Spinal cord (tissue), 10 donors: ENCODE measurements around the gene ZNF556. TPM values are rescaled to one million over a fixed set of nuclear protein-coding genes. Genes with fewer than 3 reads are reported as not detected.

ENCODE experiments used
- DNase-seq, 6 donors: peaks; one replicate each; pipeline versions ENCODE4 v3.0.0 to v3.0.0-alpha.2; 2013 to 2015; ENCODE audit warnings: low spot score in 6 of 6, low read depth in 4 of 6
- H3K27ac ChIP-seq: one replicate; pipeline ENCODE4 v1.5.1; 2013; ENCODE audit warnings: low read depth, low read length, control low read depth
- H3K27me3 ChIP-seq: one replicate; pipeline ENCODE4 v1.6.1; 2013; ENCODE audit warnings: low read length; ENCODE audit not compliant: control insufficient read depth, insufficient read depth
- H3K36me3 ChIP-seq: one replicate; pipeline ENCODE4 v1.6.1; 2013; ENCODE audit warnings: low read length; ENCODE audit not compliant: control insufficient read depth, insufficient read depth
- H3K4me1 ChIP-seq: one replicate; pipeline ENCODE4 v1.6.1; 2013; ENCODE audit warnings: low read length; ENCODE audit not compliant: control insufficient read depth, insufficient read depth
- H3K4me3 ChIP-seq: one replicate; pipeline ENCODE4 v1.5.1; 2013; ENCODE audit warnings: low read depth, low read length, control low read depth
- H3K9me3 ChIP-seq: one replicate; pipeline ENCODE4 v1.6.1; 2013; ENCODE audit warnings: low read length; ENCODE audit not compliant: control insufficient read depth, insufficient read depth
- WGBS: methylation state at CpG from one replicate; pipeline ENCODE4 v1.1.5; 2013; ENCODE audit warnings: missing lambda C conversion rate; ENCODE audit not compliant: insufficient coverage; 5-methylcytosine and 5-hydroxymethylcytosine counted together
- polyA plus RNA-seq, 2 donors: library from polyadenylated mRNA; unstranded; fragments of 120-200 nt; gene quantifications; one replicate each; pipeline ENCODE4 v1.2.1, GENCODE V29; 2013; ENCODE audit not compliant: insufficient read length in 2 of 2
- total RNA-seq, 2 donors: library from RNA; depleted of rRNA in 1 of 2; stranded (reverse); fragments of 120-200 nt in 1 of 2; fragments of >200 nt in 1 of 2; gene quantifications; one replicate each; pipeline versions ENCODE4 v1.2.3 to v1.2.4, GENCODE V29; 2013 to 2014
- donor health status: healthy.

The ZNF556 gene
- total and polyA plus RNA-seq, 4 donors = 0.06 to 0.59 (median 0.30) TPM

DNA sequence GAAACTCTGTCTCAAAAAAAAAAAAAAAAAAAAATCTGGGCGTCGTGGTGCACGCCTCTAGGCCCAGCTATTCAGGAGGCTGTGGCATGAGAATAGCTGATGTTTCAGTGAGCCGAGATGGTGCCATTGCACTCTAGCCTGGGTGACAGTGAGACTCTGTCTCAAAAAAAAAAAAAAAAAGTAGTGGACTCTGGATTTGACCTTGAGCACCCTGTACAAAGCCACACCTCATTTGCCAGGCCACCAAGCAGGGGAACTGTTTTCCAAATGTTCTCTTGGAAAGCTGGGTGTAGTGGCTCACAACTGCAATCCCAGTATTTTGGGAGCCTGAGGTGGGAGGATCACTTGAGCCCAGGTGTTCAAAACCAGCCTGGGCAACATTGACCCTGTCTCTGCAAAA lies 29.7 kb upstream of the ZNF556 start:
- DNase-seq = no peak
- Histone ChIP-seq H3K4me1 (peaks cover 11% of the 10 kb centered on the region), H3K36me3 (peaks cover 45% of the 10 kb centered on the region), H3K27me3 (no peaks in the 10 kb centered on the region), H3K9me3 (peaks cover 29% of the 10 kb centered on the region), H3K4me3 (no peak overlapping the region), H3K27ac (no peak overlapping the region)
- WGBS = 93% methylated on average over 3 of the region's 4 CpGs

DNA sequence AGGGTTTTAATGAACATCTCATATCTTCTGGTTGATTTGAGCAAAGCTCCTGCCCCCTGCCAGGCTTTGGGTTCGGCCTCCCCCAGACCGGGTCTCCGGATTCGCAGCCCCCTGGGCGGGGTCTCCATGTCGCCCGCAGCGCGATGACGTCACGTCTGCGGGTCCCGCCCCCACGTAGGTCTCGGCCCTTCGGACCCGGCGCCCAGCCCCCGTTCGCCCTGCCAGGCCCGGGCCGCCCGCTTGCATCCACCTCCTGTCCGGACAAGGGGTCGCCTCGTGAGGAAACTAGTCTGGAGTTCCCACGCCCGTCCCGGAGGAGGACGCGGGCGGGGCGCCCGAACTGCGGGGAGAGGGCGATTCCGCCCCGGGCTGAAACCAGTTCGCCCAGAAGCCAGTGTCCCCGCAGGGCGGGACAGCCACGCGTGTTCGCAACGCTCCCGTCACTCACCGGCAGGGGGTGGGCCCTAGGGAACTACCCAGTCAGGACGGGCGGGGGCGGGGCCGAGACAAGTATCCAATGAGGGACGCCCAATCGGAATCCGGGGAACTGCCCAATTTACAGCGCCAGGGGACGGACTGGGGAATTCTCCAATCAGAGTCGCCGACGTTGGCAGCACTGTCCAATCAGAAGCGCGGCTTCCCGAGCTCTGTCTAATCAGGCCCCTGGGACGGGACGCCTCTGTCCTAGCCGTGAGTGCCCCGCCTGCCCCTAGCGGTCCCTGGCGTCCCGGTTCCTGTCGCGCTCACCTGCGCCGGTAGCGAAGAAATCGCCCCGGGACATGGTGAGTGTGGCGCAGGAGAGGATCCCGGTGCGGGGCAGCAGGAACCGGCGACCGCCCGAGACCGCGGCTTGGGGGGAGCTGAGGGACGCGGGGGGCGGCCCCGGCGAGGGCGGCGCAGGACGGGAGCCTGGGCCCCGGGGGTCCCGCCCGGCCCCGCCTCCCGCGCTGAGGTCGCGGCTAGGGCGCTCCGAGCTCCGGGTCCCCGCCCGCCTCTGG lies 26.0 kb upstream of the ZNF556 start, which contains the start of gene ZNF555:
Gene ZNF555, plus strand, starts transcription at position 682 of the 998 bp plus-strand sequence. Its CDS starts 98 bp downstream, at position 780.
- H3K9me3 ChIP-seq = peaks cover 1% of the 10 kb centered on the region
- H3K27ac ChIP-seq = peak within 1 kb of the TSS; percentile 96
- no peaks in the 10 kb centered on the region for H3K27me3 ChIP-seq
- DNase-seq = peak; percentile 98 to 100 (median 99)
- WGBS = under 1% methylated on average over 106 of the region's 106 CpGs
- peak within 1 kb of the TSS; percentile 73 for H3K4me3 ChIP-seq
- H3K4me1 ChIP-seq = peaks cover 15% of the 10 kb centered on the region
- peaks cover 11% of the 10 kb centered on the region for H3K36me3 ChIP-seq

DNA sequence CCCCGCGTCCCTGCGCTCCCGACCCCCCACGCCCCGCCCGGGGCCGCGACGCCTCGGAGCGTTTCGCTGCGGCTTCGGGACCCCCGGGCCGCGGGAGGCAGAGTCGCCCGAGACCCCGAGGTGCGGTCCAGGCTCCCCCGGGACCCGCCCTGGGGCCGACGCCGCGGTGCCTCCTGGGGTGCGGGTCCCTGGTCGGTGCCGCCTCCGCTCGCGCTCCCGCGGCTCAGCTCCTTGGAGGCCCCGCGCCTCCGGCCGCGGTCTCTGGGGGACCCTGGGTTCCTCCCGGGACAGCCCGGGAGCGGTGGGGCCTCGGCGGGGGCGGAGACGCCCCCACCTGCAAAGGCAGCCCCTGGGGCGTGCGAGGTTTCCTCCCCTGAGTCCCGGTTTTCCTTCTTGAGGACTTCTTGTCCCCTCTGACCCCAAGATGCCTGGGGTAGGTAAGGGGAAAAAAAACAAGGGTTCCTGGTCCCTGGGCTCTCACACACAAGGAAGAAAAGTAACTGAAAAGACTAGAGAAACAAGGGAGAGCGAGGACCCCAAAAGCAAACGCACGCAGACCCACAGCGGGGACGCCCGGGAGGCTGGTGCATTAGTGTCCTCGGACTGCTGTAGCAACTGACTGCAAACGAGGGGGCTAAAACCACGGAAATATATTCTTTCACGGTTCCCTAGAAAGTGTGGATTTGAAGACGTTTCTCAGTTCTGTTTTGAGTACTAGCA lies 25.1 kb upstream of the ZNF556 start:
- WGBS = 2% methylated on average over 58 of the region's 62 CpGs
- no peak overlapping the region for H3K27ac ChIP-seq
- peaks cover 7% of the 10 kb centered on the region for H3K36me3 ChIP-seq
- peak overlapping the region; percentile 73 for H3K4me3 ChIP-seq
- H3K4me1 ChIP-seq = peaks cover 15% of the 10 kb centered on the region
- peak in 1 of 6 donors; percentile 10 for DNase-seq
- peaks cover 1% of the 10 kb centered on the region for H3K9me3 ChIP-seq
- no peaks in the 10 kb centered on the region for H3K27me3 ChIP-seq

DNA sequence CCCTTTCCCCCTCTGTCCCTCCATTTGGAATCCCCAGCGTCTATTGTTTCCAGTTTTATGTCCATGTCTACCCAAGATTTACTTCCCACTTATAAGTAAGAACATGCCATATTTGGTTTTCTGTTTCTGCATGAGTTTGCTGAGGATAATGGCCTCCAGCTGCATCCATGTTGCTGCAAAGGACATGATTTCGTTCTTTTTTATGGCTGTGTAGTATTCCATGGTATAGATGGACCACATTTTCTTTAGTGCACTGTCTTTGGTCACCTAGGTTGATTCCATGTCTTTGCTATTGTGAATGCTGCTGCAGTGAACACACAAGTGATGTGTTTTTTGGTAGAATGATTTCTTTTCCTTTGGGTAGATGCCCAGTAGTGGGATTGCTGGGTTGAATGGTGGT lies 22.0 kb upstream of the ZNF556 start:
- WGBS = 71% methylated on average over 1 of the region's 2 CpGs
- H3K4me1 ChIP-seq = peaks cover 14% of the 10 kb centered on the region
- no peak overlapping the region for H3K4me3 ChIP-seq
- peaks cover 4% of the 10 kb centered on the region for H3K9me3 ChIP-seq
- no peak overlapping the region for H3K27ac ChIP-seq
- DNase-seq = no peak
- H3K27me3 ChIP-seq = no peaks in the 10 kb centered on the region
- peaks cover 3% of the 10 kb centered on the region for H3K36me3 ChIP-seq

DNA sequence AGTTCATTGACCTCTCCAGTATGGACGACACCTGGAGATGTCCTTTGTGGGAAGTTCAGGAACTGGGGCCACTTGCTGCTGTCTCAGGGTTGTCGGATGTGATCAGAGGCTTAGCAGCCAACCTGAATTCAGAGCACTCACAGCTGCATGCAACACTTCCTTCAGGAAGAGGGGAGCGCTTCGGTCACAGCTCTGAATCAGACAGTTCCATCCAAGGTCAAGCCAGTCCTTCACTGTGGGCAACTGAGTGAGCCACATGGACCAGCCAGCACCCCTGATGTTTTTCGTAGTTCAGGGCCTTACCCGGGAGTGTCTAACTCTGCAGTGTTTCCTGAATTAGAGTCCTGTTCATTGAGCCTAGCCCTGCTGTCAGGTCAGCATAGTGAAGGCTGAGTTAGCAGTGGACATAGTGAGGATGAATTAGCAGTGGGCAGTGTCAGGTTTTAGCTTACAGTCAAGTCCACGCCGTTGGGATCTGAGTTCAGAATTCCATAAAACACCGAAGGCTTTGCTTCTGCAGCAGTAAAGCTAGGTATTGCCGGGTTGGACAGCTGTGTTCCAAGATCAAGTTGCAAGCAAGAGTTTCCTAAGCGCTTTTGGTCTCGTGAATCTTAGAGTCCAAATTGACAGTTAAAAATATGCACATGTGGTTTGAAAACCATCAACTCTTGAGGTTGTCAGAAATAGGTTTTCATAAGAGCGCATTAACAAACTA lies 20.8 kb upstream of the ZNF556 start:
- Histone ChIP-seq H3K27me3 (no peaks in the 10 kb centered on the region), H3K36me3 (peaks cover 8% of the 10 kb centered on the region), H3K9me3 (peaks cover 4% of the 10 kb centered on the region), H3K4me1 (peaks cover 9% of the 10 kb centered on the region), H3K4me3 (no peak overlapping the region), H3K27ac (no peak overlapping the region)
- DNase-seq = no peak
- 85% methylated on average over 12 of the region's 13 CpGs for WGBS

DNA sequence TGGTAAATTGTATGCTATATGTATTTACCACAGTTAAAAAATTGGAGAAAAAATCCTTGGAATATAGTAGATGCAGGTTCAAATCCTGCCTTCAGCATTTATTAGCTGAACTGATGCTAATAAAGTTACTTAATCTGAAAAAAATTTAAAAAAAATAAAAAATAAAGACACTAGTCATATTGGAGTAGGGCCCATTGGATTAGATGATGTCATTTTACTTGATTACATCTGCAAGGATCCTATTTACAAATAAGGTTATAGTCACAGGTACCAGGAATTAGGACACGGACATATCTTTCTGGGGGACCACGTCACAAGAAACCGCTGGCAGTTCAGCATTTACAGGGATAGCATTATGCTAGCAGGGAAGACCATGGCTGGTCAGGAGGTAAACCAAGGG lies 19.6 kb upstream of the ZNF556 start:
- 100% methylated on average over 3 of the region's 3 CpGs for WGBS

DNA sequence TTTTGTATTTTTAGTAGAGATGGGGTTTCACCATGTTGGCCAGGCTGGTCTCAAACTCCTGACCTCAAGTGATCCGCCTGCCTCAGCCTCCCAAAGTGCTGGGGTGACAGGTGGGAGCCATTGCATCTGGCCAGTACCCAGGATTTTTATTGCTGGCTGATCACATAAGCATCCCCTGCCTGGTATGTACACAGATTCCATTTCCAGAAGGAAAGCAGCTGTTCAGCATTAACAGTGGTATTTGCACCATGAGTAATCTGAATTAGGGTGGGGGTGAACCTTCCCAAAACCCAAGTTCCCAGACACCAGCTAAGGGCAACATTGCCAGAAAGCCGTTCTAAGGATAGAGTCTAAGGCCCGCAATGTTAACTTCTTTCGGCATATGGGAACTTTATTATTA lies 18.5 kb upstream of the ZNF556 start:
- Histone ChIP-seq H3K9me3 (peaks cover 10% of the 10 kb centered on the region), H3K4me3 (no peak overlapping the region), H3K36me3 (peaks cover 29% of the 10 kb centered on the region), H3K27ac (no peak overlapping the region), H3K4me1 (no peaks in the 10 kb centered on the region), H3K27me3 (no peaks in the 10 kb centered on the region)
- DNase-seq = no peak
- 100% methylated on average over 1 of the region's 4 CpGs for WGBS

More for the DNA sequence above, 19.6 kb upstream of the ZNF556 start:
- Histone ChIP-seq H3K36me3 (peaks cover 18% of the 10 kb centered on the region), H3K9me3 (peaks cover 4% of the 10 kb centered on the region), H3K27me3 (no peaks in the 10 kb centered on the region), H3K4me3 (no peak overlapping the region), H3K27ac (no peak overlapping the region), H3K4me1 (peaks cover 3% of the 10 kb centered on the region)
- no peak for DNase-seq

DNA sequence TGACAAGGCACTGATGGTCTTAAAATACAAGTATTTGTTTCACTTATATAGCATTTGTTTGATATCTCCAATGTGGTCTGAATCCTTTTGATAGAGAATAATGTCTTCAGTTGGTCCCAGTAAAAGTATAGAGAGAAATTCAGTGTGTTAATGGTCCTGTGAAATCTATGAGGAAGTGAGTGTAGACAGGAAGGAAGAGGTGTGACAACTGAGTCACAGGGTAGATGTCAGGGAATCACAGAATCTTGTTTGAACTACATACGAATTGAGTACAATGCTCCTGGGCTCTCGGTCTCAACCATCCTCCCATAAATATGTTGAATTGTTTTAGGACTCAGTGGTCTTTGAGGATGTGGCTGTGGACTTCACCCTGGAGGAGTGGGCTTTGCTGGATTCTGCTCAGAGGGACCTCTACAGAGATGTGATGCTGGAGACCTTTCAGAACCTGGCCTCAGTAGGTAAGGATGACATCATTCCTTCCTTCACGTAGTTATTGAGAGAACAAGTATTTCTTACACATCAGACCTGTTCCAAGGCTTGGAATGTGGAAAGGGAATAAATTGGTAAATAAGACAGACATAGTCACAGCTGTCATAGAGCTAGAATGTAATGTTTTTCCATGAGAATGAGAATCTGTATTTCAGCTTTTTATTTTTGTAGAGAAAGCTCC lies 16.7 kb upstream of the ZNF556 start:
- peaks cover 12% of the 10 kb centered on the region for H3K9me3 ChIP-seq
- DNase-seq = no peak
- H3K27me3 ChIP-seq = no peaks in the 10 kb centered on the region
- WGBS = 100% methylated on average over 1 of the region's 3 CpGs
- peaks cover 33% of the 10 kb centered on the region for H3K36me3 ChIP-seq
- no peak overlapping the region for H3K27ac ChIP-seq
- H3K4me3 ChIP-seq = no peak overlapping the region
- no peaks in the 10 kb centered on the region for H3K4me1 ChIP-seq

DNA sequence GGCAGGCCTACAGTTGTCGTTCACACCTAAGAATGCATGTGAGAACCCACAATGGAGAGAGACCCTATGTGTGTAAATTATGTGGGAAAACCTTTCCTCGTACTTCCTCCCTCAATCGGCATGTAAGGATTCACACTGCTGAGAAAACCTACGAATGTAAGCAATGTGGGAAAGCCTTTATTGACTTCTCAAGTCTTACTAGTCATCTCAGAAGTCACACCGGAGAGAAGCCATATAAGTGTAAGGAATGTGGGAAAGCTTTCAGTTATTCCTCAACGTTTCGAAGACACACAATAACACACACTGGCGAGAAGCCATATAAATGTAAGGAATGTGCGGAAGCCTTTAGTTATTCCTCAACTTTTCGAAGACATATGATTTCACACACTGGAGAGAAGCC lies 14.5 kb upstream of the ZNF556 start:
- Histone ChIP-seq H3K4me1 (no peaks in the 10 kb centered on the region), H3K36me3 (peaks cover 33% of the 10 kb centered on the region), H3K27ac (no peak overlapping the region), H3K9me3 (peaks cover 12% of the 10 kb centered on the region), H3K27me3 (no peaks in the 10 kb centered on the region), H3K4me3 (no peak overlapping the region)
- DNase-seq = no peak
- 100% methylated on average over 1 of the region's 10 CpGs for WGBS
